H9 (cell line): ENCODE results near the gene ERCC4. TPM values are rescaled to one million over a fixed set of nuclear protein-coding genes. Genes with fewer than 3 reads are reported as not detected.
"Not testable (repeated sequence)": the region's sequence is repeated elsewhere in the genome, so short reads cannot be mapped to it uniquely, and the experiment has no call there.

ENCODE experiments used
- DNase-seq: peaks from one replicate; pipeline ENCODE4 v3.0.0-alpha.2; 2017
- H2AFZ ChIP-seq: one replicate; pipeline ENCODE4 v1.6.1; 2013; ENCODE audit warnings: mild to moderate bottlenecking, low read length, control low read depth, moderate library complexity
- H2AK5ac ChIP-seq: 2 replicates; pipeline ENCODE4 v1.6.1; 2013; ENCODE audit warnings: low read length, control low read depth, mixed read lengths; ENCODE audit not compliant: insufficient read length
- H2BK120ac ChIP-seq: one replicate; pipeline ENCODE4 v1.6.1; 2013; ENCODE audit warnings: low read depth, mild to moderate bottlenecking, low read length, control low read depth, inconsistent platforms; ENCODE audit not compliant: poor library complexity, severe bottlenecking
- H2BK12ac ChIP-seq: 2 replicates; pipeline ENCODE4 v1.6.1; 2013; ENCODE audit warnings: low read length, control low read depth, mixed read lengths, low read depth; ENCODE audit not compliant: insufficient read length
- H2BK15ac ChIP-seq: 2 replicates; pipeline ENCODE4 v1.6.1; 2013; ENCODE audit warnings: low read depth, low read length, control low read depth
- H2BK20ac ChIP-seq: one replicate; pipeline ENCODE4 v1.6.1; 2013; ENCODE audit warnings: low read depth, mild to moderate bottlenecking, low read length, control low read depth, inconsistent platforms; ENCODE audit not compliant: poor library complexity, severe bottlenecking
- H2BK5ac ChIP-seq: 2 replicates; pipeline ENCODE4 v1.6.1; 2013; ENCODE audit warnings: low read length, control low read depth, mixed read lengths; ENCODE audit not compliant: insufficient read length
- H3K14ac ChIP-seq: 2 replicates; pipeline ENCODE4 v1.6.1; 2013; ENCODE audit warnings: low read length, control low read depth; ENCODE audit not compliant: insufficient read depth
- H3K18ac ChIP-seq: 2 replicates; pipeline ENCODE4 v1.6.1; 2013; ENCODE audit warnings: low read depth, mild to moderate bottlenecking, mixed read lengths, low read length, control low read depth; ENCODE audit not compliant: insufficient read length
- H3K23ac ChIP-seq: 2 replicates; pipeline ENCODE4 v1.6.1; 2013; ENCODE audit warnings: low read length, control low read depth, mixed read lengths, low read depth; ENCODE audit not compliant: insufficient read length
- H3K23me2 ChIP-seq: 2 replicates; pipeline ENCODE4 v1.6.1; 2013; ENCODE audit warnings: low read depth, mild to moderate bottlenecking, mixed read lengths, low read length, control low read depth; ENCODE audit not compliant: insufficient read length, poor library complexity, severe bottlenecking
- H3K27ac ChIP-seq: 2 replicates; pipeline ENCODE4 v1.5.1; 2013; ENCODE audit warnings: low read length, control low read depth, mixed read lengths, low read depth; ENCODE audit not compliant: insufficient read length
- H3K27me3 ChIP-seq: 2 replicates; pipeline ENCODE4 v1.6.1; 2013; ENCODE audit warnings: low read length, control low read depth, inconsistent platforms; ENCODE audit not compliant: insufficient read depth
- H3K4ac ChIP-seq: 2 replicates; pipeline ENCODE4 v1.6.1; 2013; ENCODE audit warnings: low read depth, mild to moderate bottlenecking, control low read depth, inconsistent platforms, low read length, moderate library complexity
- H3K4me1 ChIP-seq: 2 replicates; pipeline ENCODE4 v1.6.1; 2013; ENCODE audit warnings: low read length, control low read depth, inconsistent platforms; ENCODE audit not compliant: insufficient read depth
- H3K4me2 ChIP-seq: 2 replicates; pipeline ENCODE4 v1.6.1; 2013; ENCODE audit warnings: low read length, control low read depth, mixed read lengths; ENCODE audit not compliant: insufficient read length, insufficient read depth
- H3K56ac ChIP-seq: 2 replicates; pipeline ENCODE4 v1.6.1; 2013; ENCODE audit warnings: low read depth, mild to moderate bottlenecking, mixed read lengths, low read length, control low read depth; ENCODE audit not compliant: insufficient read length
- H3K79me1 ChIP-seq: 2 replicates; pipeline ENCODE4 v1.6.1; 2013; ENCODE audit warnings: low read depth, mild to moderate bottlenecking, moderate library complexity, low read length, control low read depth, inconsistent platforms; ENCODE audit not compliant: insufficient read depth, poor library complexity, severe bottlenecking
- H3K79me2 ChIP-seq: 2 replicates; pipeline ENCODE4 v1.6.1; 2013; ENCODE audit warnings: low read length, control low read depth, inconsistent platforms; ENCODE audit not compliant: insufficient read depth
- H3K9ac ChIP-seq: 2 replicates; pipeline ENCODE4 v1.6.1; 2013; ENCODE audit warnings: low read length, control low read depth, mixed read lengths; ENCODE audit not compliant: insufficient read length; ENCODE audit errors: extremely low read depth
- H3K9me3 ChIP-seq: one replicate; pipeline ENCODE4 v1.6.1; 2013; ENCODE audit warnings: low read depth, low read length, inconsistent platforms; ENCODE audit not compliant: control insufficient read depth
- H3T11ph ChIP-seq: one replicate; pipeline ENCODE4 v1.6.1; 2013; ENCODE audit warnings: mild to moderate bottlenecking, low read length, control low read depth, inconsistent platforms
- H4K20me1 ChIP-seq: one replicate; pipeline ENCODE4 v1.6.1; 2013; ENCODE audit not compliant: control insufficient read depth, insufficient read length, insufficient read depth
- H4K5ac ChIP-seq: 2 replicates; pipeline ENCODE4 v1.6.1; 2013; ENCODE audit warnings: low read depth, mild to moderate bottlenecking, mixed read lengths, low read length, control low read depth; ENCODE audit not compliant: insufficient read length
- H4K8ac ChIP-seq: replicated peaks from 2 replicates; pipeline ENCODE4 v1.6.1; 2013; ENCODE audit warnings: low read length, control low read depth, mixed read lengths, low read depth; ENCODE audit not compliant: insufficient read length
- H4K91ac ChIP-seq: 2 replicates; pipeline ENCODE4 v1.6.1; 2013; ENCODE audit warnings: low read depth, mild to moderate bottlenecking, moderate library complexity, mixed read lengths, low read length, control low read depth; ENCODE audit not compliant: insufficient read length
- H3K27ac Mint-ChIP-seq, 3 experiments: 2 replicates in 2 of 3; 3 replicates in 1 of 3; pipeline ENCODE4 v1.8.0; 2020 to 2021; ENCODE audit warnings: mixed read lengths in 3 of 3, mild to moderate bottlenecking in 1 of 3, moderate library complexity in 1 of 3
- H3K27me3 Mint-ChIP-seq: 2 replicates; pipeline ENCODE4 v1.8.0; 2021; ENCODE audit warnings: low read depth, mild to moderate bottlenecking, moderate library complexity, mixed read lengths
- H3K36me3 Mint-ChIP-seq, 3 experiments: 2 replicates in 2 of 3; 3 replicates in 1 of 3; pipeline ENCODE4 v1.8.0; 2020 to 2021; ENCODE audit warnings: low read depth in 3 of 3, mixed read lengths in 3 of 3; ENCODE audit not compliant: insufficient read depth in 1 of 3
- H3K4me1 Mint-ChIP-seq, 2 experiments: 2 replicates each; pipeline ENCODE4 v1.8.0; 2020; ENCODE audit warnings: mixed read lengths in 2 of 2
- H3K4me3 Mint-ChIP-seq, 2 experiments: 2 replicates in 1 of 2; 3 replicates in 1 of 2; pipeline ENCODE4 v1.8.0; 2020 to 2021; ENCODE audit warnings: mild to moderate bottlenecking in 2 of 2, mixed read lengths in 2 of 2, moderate library complexity in 1 of 2
- H3K9me3 Mint-ChIP-seq, 2 experiments: 2 replicates in 1 of 2; 3 replicates in 1 of 2; pipeline ENCODE4 v1.8.0; 2020; ENCODE audit warnings: mild to moderate bottlenecking in 2 of 2, mixed read lengths in 2 of 2, moderate library complexity in 1 of 2
- whole genome bisulfite sequencing: extraction: QIAGEN DNeasy Blood & Tissue Kit; methylation state at CpG from one replicate; pipeline ENCODE4 v1.1.7; 2013; ENCODE audit warnings: missing lambda C conversion rate, low lambda C conversion rate, mixed read lengths; ENCODE audit not compliant: insufficient read length; ENCODE audit errors: extremely low coverage; 5-methylcytosine and 5-hydroxymethylcytosine counted together
- total RNA-seq: library from RNA; stranded (reverse); gene quantifications from 2 replicates; pipeline ENCODE4 v1.2.1, GENCODE V29; 2021
- TF ChIP-seq, protein P1 (sequence below): fragments of 200-600 bp; sonication (generic); conservative IDR thresholded peaks from 3 replicates; pipeline ENCODE4 v1.8.0; 2021; ENCODE audit warnings: antibody characterized with exemption, mild to moderate bottlenecking

The ERCC4 gene
- total RNA-seq, 1 experiment from 2014 or later = 15.6 TPM

DNA sequence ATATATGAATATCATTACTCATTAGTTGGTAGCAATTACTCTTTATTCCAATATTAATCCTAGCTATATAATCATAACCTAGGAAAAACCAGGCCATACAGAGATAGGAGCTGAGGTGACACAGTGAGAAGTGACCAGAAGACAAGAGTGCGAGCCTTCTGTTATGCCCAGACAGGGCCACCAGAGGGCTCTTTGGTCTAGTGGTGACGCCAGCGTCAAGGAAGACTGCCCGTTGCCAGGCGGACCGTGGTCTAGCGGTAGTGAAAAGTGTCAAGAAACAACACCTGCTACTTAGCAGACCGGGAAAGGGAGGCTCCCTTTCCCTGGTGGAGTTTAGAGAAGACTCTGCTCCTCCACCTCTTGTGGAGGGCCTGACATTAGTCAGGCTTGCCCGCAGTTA, 15.1 kb upstream of the ERCC4 start:
- not testable (repeated sequence) for H3K9me3 ChIP-seq, H2AFZ ChIP-seq, H3T11ph ChIP-seq, H3K27ac Mint-ChIP-seq, H2BK5ac ChIP-seq, H3K79me2 ChIP-seq, H2BK15ac ChIP-seq, H2BK12ac ChIP-seq, H4K8ac ChIP-seq, H3K4me1 Mint-ChIP-seq, H2BK120ac ChIP-seq, H3K23ac ChIP-seq, H3K23me2 ChIP-seq, H3K27ac ChIP-seq, H3K18ac ChIP-seq, H3K4me3 Mint-ChIP-seq, H3K4me2 ChIP-seq, H3K56ac ChIP-seq, H2BK20ac ChIP-seq, H3K27me3 Mint-ChIP-seq, H3K14ac ChIP-seq, H4K5ac ChIP-seq, H2AK5ac ChIP-seq, H3K9ac ChIP-seq, H4K91ac ChIP-seq, H3K27me3 ChIP-seq, H3K4ac ChIP-seq, H4K20me1 ChIP-seq, H3K79me1 ChIP-seq, H3K4me1 ChIP-seq
- peaks cover 9 to 15% of the 10 kb centered on the region in 2 experiments for H3K9me3 Mint-ChIP-seq
- peaks cover 0 to 11% (median 0%) of the 10 kb centered on the region in 3 experiments; a peak in 2 of 7 replicates for H3K36me3 Mint-ChIP-seq
- TF ChIP-seq, protein P1, sequence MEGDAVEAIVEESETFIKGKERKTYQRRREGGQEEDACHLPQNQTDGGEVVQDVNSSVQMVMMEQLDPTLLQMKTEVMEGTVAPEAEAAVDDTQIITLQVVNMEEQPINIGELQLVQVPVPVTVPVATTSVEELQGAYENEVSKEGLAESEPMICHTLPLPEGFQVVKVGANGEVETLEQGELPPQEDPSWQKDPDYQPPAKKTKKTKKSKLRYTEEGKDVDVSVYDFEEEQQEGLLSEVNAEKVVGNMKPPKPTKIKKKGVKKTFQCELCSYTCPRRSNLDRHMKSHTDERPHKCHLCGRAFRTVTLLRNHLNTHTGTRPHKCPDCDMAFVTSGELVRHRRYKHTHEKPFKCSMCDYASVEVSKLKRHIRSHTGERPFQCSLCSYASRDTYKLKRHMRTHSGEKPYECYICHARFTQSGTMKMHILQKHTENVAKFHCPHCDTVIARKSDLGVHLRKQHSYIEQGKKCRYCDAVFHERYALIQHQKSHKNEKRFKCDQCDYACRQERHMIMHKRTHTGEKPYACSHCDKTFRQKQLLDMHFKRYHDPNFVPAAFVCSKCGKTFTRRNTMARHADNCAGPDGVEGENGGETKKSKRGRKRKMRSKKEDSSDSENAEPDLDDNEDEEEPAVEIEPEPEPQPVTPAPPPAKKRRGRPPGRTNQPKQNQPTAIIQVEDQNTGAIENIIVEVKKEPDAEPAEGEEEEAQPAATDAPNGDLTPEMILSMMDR = peak; percentile 54; the same call in 2 of the 3 replicates
- DNase-seq = peak; percentile 71
- no CpG with 5 or more reads among the region's 9 CpGs for WGBS
